GM18499 (cell line): ENCODE measurements around the gene ENPP5.

Experiments
- ATAC-seq: cut with Tn5 transposase; IDR thresholded peaks from one replicate; pipeline ENCODE4 v1.9.1; 2021; ENCODE audit warnings: moderate number of reproducible peaks; ENCODE audit not compliant: insufficient read depth, unreplicated experiment

ENPP5 gene

GRCh38 chr6:46116289-46116688, 54.5 kb downstream of the ENPP5 start:
- no peak for ATAC-seq

DNA sequence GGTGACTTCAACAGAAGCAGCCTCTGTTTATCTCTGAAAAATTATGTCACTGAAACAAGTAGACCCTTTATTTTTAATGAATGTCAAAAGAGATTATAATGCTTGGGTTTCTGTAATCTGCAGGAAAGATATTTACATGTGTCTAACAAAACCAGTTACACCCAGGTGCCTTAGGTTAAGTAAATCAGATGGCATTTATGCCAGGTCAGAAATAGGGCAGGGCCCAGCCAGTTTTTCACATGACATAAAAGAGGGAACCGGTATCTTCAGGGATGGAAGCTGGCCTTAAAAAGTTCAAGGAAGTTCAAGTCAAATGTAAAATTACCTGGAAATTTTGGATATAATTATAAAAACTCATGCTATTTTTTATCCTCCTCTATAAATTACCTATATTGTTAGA, 55.1 kb downstream of the ENPP5 start:
- no peak for ATAC-seq

DNA sequence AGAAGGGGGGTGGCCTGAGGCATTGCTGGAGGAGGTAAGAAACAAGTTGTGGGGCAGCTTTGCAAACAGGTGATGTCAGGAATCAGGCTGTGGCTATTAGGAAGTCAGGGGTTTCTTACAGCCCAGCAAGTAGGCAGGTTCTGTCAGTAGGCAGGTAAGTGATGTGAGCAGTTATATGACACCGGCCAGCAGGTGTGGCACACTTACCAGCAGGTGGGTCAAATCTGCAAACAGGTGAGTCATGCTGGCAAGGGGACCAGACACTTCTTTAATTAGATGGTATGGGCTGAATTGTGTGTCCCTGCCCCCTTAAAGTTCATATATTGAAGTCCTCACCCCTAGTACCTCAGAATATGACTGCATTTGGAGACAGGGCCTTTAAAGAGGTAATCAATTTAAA, 57.4 kb downstream of the ENPP5 start:
- ATAC-seq = no peak
